Upper lobe of left lung (tissue), 6 donors: Measurements from ENCODE around the gene RERE. TPM values are rescaled to one million over a fixed set of nuclear protein-coding genes. Genes with fewer than 3 reads are reported as not detected.
A peak's percentile ranks its signal among the peaks of the same experiment; 100 is the strongest.

ENCODE experiments used
- ATAC-seq, 2 donors: fragments of 200-7000 bp; cut with Tn5 transposase; one replicate each; pipeline ENCODE4 v1.9.1; 2022; ENCODE audit warnings: mild to moderate bottlenecking in 2 of 2, moderate library complexity in 2 of 2; ENCODE audit not compliant: low FRiP score in 2 of 2
- DNase-seq, 2 donors: peaks; one replicate each; pipeline ENCODE4 v3.0.0-alpha.2; 2019 to 2020
- H3K27ac ChIP-seq, 4 donors: fragments of 200-600 bp; sonication (generic); one replicate each; pipeline ENCODE4 v1.5.1; 2016 to 2019
- H3K27me3 ChIP-seq, 4 donors: fragments of 200-600 bp; sonication (generic); one replicate each; pipeline ENCODE4 v1.5.1; 2017 to 2019
- H3K36me3 ChIP-seq, 4 donors: fragments of 200-600 bp; sonication (generic); one replicate each; pipeline ENCODE4 v1.5.1; 2016 to 2019
- H3K4me1 ChIP-seq, 4 donors: fragments of 200-600 bp; sonication (generic); one replicate each; pipeline ENCODE4 v1.5.1; 2018 to 2019
- H3K4me3 ChIP-seq, 4 donors: fragments of 200-600 bp; sonication (generic); one replicate each; pipeline ENCODE4 v1.5.1; 2017 to 2019; ENCODE audit warnings: mild to moderate bottlenecking in 2 of 4, moderate library complexity in 1 of 4
- H3K9me3 ChIP-seq, 4 donors: fragments of 200-600 bp; sonication (generic); one replicate each; pipeline ENCODE4 v1.5.1; 2018 to 2019
- CTCF ChIP-seq, 6 experiments: fragments of 450-650 bp in 4 of 6; fragments of 200-600 bp in 2 of 6; sonication (generic) in 2 of 6; IDR thresholded peaks; one replicate each; pipeline ENCODE4 v1.5.1; 2016 to 2019; ENCODE audit warnings: antibody characterized with exemption in 6 of 6
- EP300 ChIP-seq, 4 donors: sonication (generic); formaldehyde crosslinking; IDR thresholded peaks; one replicate each; pipeline ENCODE4 v1.5.1; 2017; ENCODE audit warnings: antibody characterized with exemption in 4 of 4, control low read depth in 2 of 4
- POLR2A ChIP-seq, 4 donors: fragments of 450-650 bp; IDR thresholded peaks; one replicate each; pipeline ENCODE4 v1.5.1; 2016 to 2017; ENCODE audit warnings: antibody characterized with exemption in 4 of 4, mild to moderate bottlenecking in 2 of 4
- POLR2AphosphoS5 ChIP-seq, 2 donors: sonication (generic); formaldehyde crosslinking; IDR thresholded peaks; one replicate each; pipeline ENCODE4 v1.5.1; 2017; ENCODE audit warnings: antibody characterized with exemption in 2 of 2
- WGBS, 2 donors: methylation state at CpG; one replicate each; pipeline ENCODE4 v1.1.5; 2017 to 2018; 5-methylcytosine and 5-hydroxymethylcytosine counted together
- total RNA-seq, 6 donors: library from RNA; depleted of rRNA in 4 of 6; stranded (reverse); fragments of >200 nt in 4 of 6; gene quantifications; one replicate each; pipeline versions ENCODE4 v1.1.0 to v1.2.1, GENCODE V29; 2016 to 2021
- donor health status: DM: no; HTN: no; CAD: no; lungs with moderate emphysema.
- donor health status: DM: no; HTN: yes; CAD: no; lungs with severe emphysema.

Gene RERE
- total RNA-seq, 6 donors from 2014 or later = 75.5 to 222 (median 104) TPM

GRCh38 chr1:8568837-8569236 lies 248.6 kb downstream of the RERE start:
- WGBS, 2 donors = 90 to 91% methylated on average over 3 of the region's 3 CpGs
- no peak overlapping the region for H3K4me3 ChIP-seq
- H3K27me3 ChIP-seq = no peaks in the 10 kb centered on the region
- H3K4me1 ChIP-seq = peaks cover 18 to 37% (median 24%) of the 10 kb centered on the region in 4 donors
- TF ChIP-seq EP300 (IDR thresholded peaks at IDR 0.05) (no peak), CTCF (IDR thresholded peaks at IDR 0.05) (no peak), POLR2AphosphoS5 (IDR thresholded peaks at IDR 0.05) (no peak), POLR2A (IDR thresholded peaks at IDR 0.05) (no peak)
- ATAC-seq (no peak), DNase-seq (no peak)
- no peaks in the 10 kb centered on the region for H3K9me3 ChIP-seq
- no peak overlapping the region for H3K27ac ChIP-seq
- no peaks in the 10 kb centered on the region for H3K36me3 ChIP-seq

- ATAC-seq (no peak), DNase-seq (no peak)
- WGBS, 2 donors = 65 to 78% methylated on average over 1 of the region's 1 CpG
- Histone ChIP-seq H3K27me3 (no peaks in the 10 kb centered on the region), H3K27ac (peak overlapping the region in 1 of 4 donors; percentile 23), H3K4me3 (no peak overlapping the region), H3K4me1 (peaks cover 13 to 38% (median 20%) of the 10 kb centered on the region in 4 donors), H3K9me3 (no peaks in the 10 kb centered on the region), H3K36me3 (no peaks in the 10 kb centered on the region)
- no peak for TF ChIP-seq POLR2A (IDR thresholded peaks at IDR 0.05)
- TF ChIP-seq EP300 (IDR thresholded peaks at IDR 0.05) = no peak
- no peak for TF ChIP-seq POLR2AphosphoS5 (IDR thresholded peaks at IDR 0.05)
- no peak for TF ChIP-seq CTCF (IDR thresholded peaks at IDR 0.05)
Observed at GRCh38 chr1:8567146-8567545, 250.3 kb downstream of the RERE start.

GRCh38 chr1:8565802-8566201 lies 251.6 kb downstream of the RERE start:
- ATAC-seq (no peak), DNase-seq (no peak)
- no peaks in the 10 kb centered on the region for H3K27me3 ChIP-seq
- H3K9me3 ChIP-seq = no peaks in the 10 kb centered on the region
- WGBS, 2 donors = 95 to 99% methylated on average over 3 of the region's 3 CpGs
- H3K4me1 ChIP-seq = peaks cover 4 to 25% (median 12%) of the 10 kb centered on the region in 4 donors
- H3K4me3 ChIP-seq = no peak overlapping the region
- H3K36me3 ChIP-seq = no peaks in the 10 kb centered on the region
- no peak for TF ChIP-seq CTCF (IDR thresholded peaks at IDR 0.05)
- TF ChIP-seq POLR2AphosphoS5 (IDR thresholded peaks at IDR 0.05) = no peak
- H3K27ac ChIP-seq = no peak overlapping the region

- TF ChIP-seq POLR2A (IDR thresholded peaks at IDR 0.05) (no peak), POLR2AphosphoS5 (IDR thresholded peaks at IDR 0.05) (no peak)
- no peak for DNase-seq
- no peak overlapping the region for H3K27ac ChIP-seq
- peaks cover 0 to 12% (median 8%) of the 10 kb centered on the region in 4 donors for H3K4me1 ChIP-seq
- H3K4me3 ChIP-seq = no peak overlapping the region
- H3K27me3 ChIP-seq = no peaks in the 10 kb centered on the region
- no peak for ATAC-seq
- no peaks in the 10 kb centered on the region for H3K36me3 ChIP-seq
- H3K9me3 ChIP-seq = no peaks in the 10 kb centered on the region
- WGBS, 2 donors = 66 to 71% methylated on average over 2 of the region's 2 CpGs
Observed at GRCh38 chr1:8563944-8564537, 253.4 kb downstream of the RERE start.

- H3K4me1 ChIP-seq = peaks cover 0 to 12% (median 8%) of the 10 kb centered on the region in 4 donors
- DNase-seq = no peak
- peak overlapping the region in 1 of 4 donors; percentile 37 for H3K27ac ChIP-seq
- no peaks in the 10 kb centered on the region for H3K36me3 ChIP-seq
- no peaks in the 10 kb centered on the region for H3K9me3 ChIP-seq
- ATAC-seq = peak in 1 of 2 donors; percentile 17
- H3K4me3 ChIP-seq = no peak overlapping the region
- no peak for TF ChIP-seq POLR2AphosphoS5 (IDR thresholded peaks at IDR 0.05)
- no peak for TF ChIP-seq POLR2A (IDR thresholded peaks at IDR 0.05)
- no peak for TF ChIP-seq CTCF (IDR thresholded peaks at IDR 0.05)
- TF ChIP-seq EP300 (IDR thresholded peaks at IDR 0.05) = no peak
- H3K27me3 ChIP-seq = no peaks in the 10 kb centered on the region
- WGBS, 2 donors = 56 to 72% methylated on average over 4 of the region's 4 CpGs
Observed at GRCh38 chr1:8562881-8563865, 254.3 kb downstream of the RERE start.
